Endothelial cell of umbilical vein (primary cell): Measurements from ENCODE around the gene FKBP2. TPM values are rescaled to one million over a fixed set of nuclear protein-coding genes. Genes with fewer than 3 reads are reported as not detected.

ENCODE experiments used
- BruUV-seq: library from RNA; stranded (reverse); fragments of 400-500 nt; replicated peaks from 2 replicates; lab custom pipeline; 2021; lab: Mats Ljungman, UMichigan
- CTCF ChIA-PET: fragments of 300-600, 350-600 bp; sonication (Branson Sonifier 250); formaldehyde crosslinking; loops from one replicate; lab custom pipeline; 2021; ENCODE audit warnings: antibody characterized with exemption, inconsistent platforms; lab: Charles Lee
- POLR2A ChIA-PET: fragments of 300-600, 350-600 bp; sonication (Branson Sonifier 250); formaldehyde crosslinking; loops from one replicate; lab custom pipeline; 2021; ENCODE audit warnings: antibody characterized with exemption, inconsistent platforms; lab: Charles Lee
- DNase-seq: peaks from one replicate; pipeline ENCODE4 v3.0.0-alpha.2; 2011; ENCODE audit warnings: low read depth, low spot score
- FAIRE-seq: peaks from 2 replicates; lab custom pipeline; 2011; peaks lifted over from hg19 to GRCh38; lab: Jason Lieb, UNC
- H2AFZ ChIP-seq: 2 replicates; pipeline ENCODE4 v1.6.0; 2012; ENCODE audit warnings: low read depth, low read length, control low read depth, inconsistent platforms
- H3K27ac ChIP-seq: 2 replicates; pipeline ENCODE4 v1.5.1; 2011; ENCODE audit warnings: low read depth, mild to moderate bottlenecking, control low read depth, low read length, moderate library complexity; ENCODE audit not compliant: insufficient read depth
- H3K27me3 ChIP-seq, 2 experiments: 2 replicates each; pipeline versions ENCODE4 v1.6.0 to v1.6.1; 2011; ENCODE audit warnings: low read length in 2 of 2, mixed read lengths in 1 of 2; ENCODE audit not compliant: control insufficient read depth in 2 of 2, insufficient read depth in 2 of 2
- H3K36me3 ChIP-seq, 2 experiments: 2 replicates in 1 of 2; 3 replicates in 1 of 2; pipeline ENCODE4 v1.5.1; 2011; ENCODE audit warnings: low read length in 2 of 2, mild to moderate bottlenecking in 1 of 2, moderate library complexity in 1 of 2; ENCODE audit not compliant: control insufficient read depth in 2 of 2, insufficient read depth in 2 of 2; ENCODE audit errors: extremely low read depth in 1 of 2
- H3K4me1 ChIP-seq: 3 replicates; pipeline ENCODE4 v1.5.1; 2011; ENCODE audit warnings: mild to moderate bottlenecking, low read length; ENCODE audit not compliant: control insufficient read depth, insufficient read depth; ENCODE audit errors: extremely low read depth
- H3K4me2 ChIP-seq: 2 replicates; pipeline ENCODE4 v1.6.1; 2011; ENCODE audit warnings: low read length, control low read depth, mixed read lengths; ENCODE audit not compliant: insufficient read depth
- H3K4me3 ChIP-seq, 3 experiments: fragments of 200-600 bp in 1 of 3; sonication (generic), shearing (Covaris generic) in 1 of 3; replicated peaks in 1 of 3; 2 replicates each; pipeline ENCODE4 v1.5.1; 2011 to 2016; ENCODE audit warnings: control low read depth in 3 of 3, low read length in 3 of 3, mild to moderate bottlenecking in 2 of 3, inconsistent platforms in 1 of 3, low read depth in 1 of 3, moderate library complexity in 1 of 3; ENCODE audit not compliant: insufficient read depth in 1 of 3
- H3K79me2 ChIP-seq: 2 replicates; pipeline ENCODE4 v1.6.0; 2012; ENCODE audit warnings: low read length, inconsistent platforms; ENCODE audit not compliant: control insufficient read depth, insufficient read depth
- H3K9ac ChIP-seq: replicated peaks from 2 replicates; pipeline ENCODE3; 2011; ENCODE audit warnings: low read length, control low read depth; ENCODE audit not compliant: insufficient read depth; ENCODE audit errors: extremely low read depth
- H3K9me1 ChIP-seq: replicated peaks from 3 replicates; pipeline ENCODE4 v1.6.0; 2011; ENCODE audit warnings: mild to moderate bottlenecking, low read length; ENCODE audit not compliant: control insufficient read depth, insufficient read depth; ENCODE audit errors: extremely low read depth
- H3K9me3 ChIP-seq: replicated peaks from 2 replicates; pipeline ENCODE4 v1.5.1; 2012; ENCODE audit warnings: low read length, inconsistent platforms; ENCODE audit not compliant: control insufficient read depth, insufficient read depth
- H4K20me1 ChIP-seq: replicated peaks from 2 replicates; pipeline ENCODE3; 2011; ENCODE audit warnings: mild to moderate bottlenecking, low read length; ENCODE audit not compliant: control insufficient read depth, insufficient read depth; ENCODE audit errors: extremely low read depth
- CTCF ChIP-seq, 2 donors: IDR thresholded peaks; 1 replicate in 1 of 2; 2 replicates in 1 of 2; pipeline ENCODE4 v1.5.1; 2011; ENCODE audit warnings: low read length in 2 of 2, mild to moderate bottlenecking in 2 of 2, moderate library complexity in 2 of 2, control low read depth in 1 of 2, inconsistent platforms in 1 of 2, low read depth in 1 of 2; ENCODE audit not compliant: insufficient read depth in 1 of 2; ENCODE audit errors: extremely low read depth in 1 of 2
- EZH2 ChIP-seq: IDR thresholded peaks from 2 replicates; pipeline ENCODE4 v1.6.1; 2012; ENCODE audit warnings: borderline replicate concordance, low read depth, mild to moderate bottlenecking, moderate library complexity, low read length, inconsistent platforms; ENCODE audit not compliant: severe bottlenecking
- FOS ChIP-seq: IDR thresholded peaks from 2 replicates; pipeline ENCODE4 v1.6.1; 2011; ENCODE audit warnings: mild to moderate bottlenecking, low read length, moderate library complexity, borderline replicate concordance; ENCODE audit not compliant: insufficient read depth
- GATA2 ChIP-seq: IDR thresholded peaks from 2 replicates; pipeline ENCODE4 v1.7.0; 2011; ENCODE audit warnings: low read depth, mild to moderate bottlenecking, moderate library complexity, mixed read lengths, low read length; ENCODE audit not compliant: insufficient read length, insufficient read depth
- JUN ChIP-seq: IDR thresholded peaks from 2 replicates; pipeline ENCODE4 v1.6.1; 2011; ENCODE audit warnings: borderline replicate concordance, low read depth; ENCODE audit not compliant: insufficient read length, insufficient read depth
- MAX ChIP-seq: IDR thresholded peaks from 2 replicates; pipeline ENCODE4 v1.6.1; 2011; ENCODE audit not compliant: insufficient read depth, insufficient read length
- MYC ChIP-seq: IDR thresholded peaks from one replicate; pipeline ENCODE4 v1.6.1; 2011; ENCODE audit warnings: mild to moderate bottlenecking, low read depth, low read length
- POLR2A ChIP-seq: IDR thresholded peaks from 2 replicates; pipeline ENCODE4 v1.6.1; 2012; ENCODE audit warnings: low read depth, mild to moderate bottlenecking, control low read depth, low read length
- POLR2AphosphoS5 ChIP-seq: IDR thresholded peaks from 2 replicates; pipeline ENCODE4 v1.6.1; 2012; ENCODE audit warnings: low read depth, mild to moderate bottlenecking, control low read depth, low read length, moderate library complexity; ENCODE audit not compliant: insufficient read depth
- dilution Hi-C: fragments of 300-500 bp; cut with MboI; formaldehyde crosslinking; loops from one replicate; pipeline ENCODE4 v1.15.0; 2019; ENCODE audit warnings: low sequenced_read_pairs; ENCODE audit not compliant: extremely low pct_ligation_motif_present
- intact Hi-C: fragments of 100-400 bp; cut with micrococcal nuclease; formaldehyde crosslinking; loops from one replicate; pipeline ENCODE4 v1.10.0; 2022
- polyA plus RNA-seq, 4 experiments: library from polyadenylated mRNA; depleted of rRNA in 3 of 4; stranded (reverse) in 3 of 4; unstranded in 1 of 4; fragments of >200 nt; gene quantifications; 2 replicates each; pipeline versions ENCODE4 v1.2.1 to v1.2.3, GENCODE V29; 2011 to 2012; ENCODE audit warnings: missing spikeins in 1 of 4
- total RNA-seq: library from RNA; stranded (reverse); gene quantifications from 2 replicates; pipeline ENCODE4 v1.2.3, GENCODE V29; 2021

Gene FKBP2
- total and polyA plus RNA-seq, 2 donors (not counting 3 experiments of a cell fraction or from before 2014, with no cell fraction given): 48.5 to 74.4 TPM

GRCh38 chr11:64247729-64248531 lies 7.0 kb downstream of the FKBP2 start:
- Histone ChIP-seq H3K9me3 (no peaks in the 10 kb centered on the region), H3K36me3 (peaks cover 0 to 12% of the 10 kb centered on the region in 2 experiments), H3K4me1 (peaks cover 30% of the 10 kb centered on the region), H3K9ac (no peak overlapping the region), H3K27me3 (no peaks in the 10 kb centered on the region), H3K4me2 (peak overlapping the region; percentile 89), H3K4me3 (peak overlapping the region in 2 of 3 experiments; percentile 17 to 78), H3K27ac (no peak overlapping the region), H2AFZ (peak overlapping the region; percentile 35), H4K20me1 (no peaks in the 10 kb centered on the region), H3K79me2 (peaks cover 43% of the 10 kb centered on the region), H3K9me1 (no peaks in the 10 kb centered on the region)
- TF ChIP-seq EZH2 (no peak), FOS (no peak), MYC (no peak), MAX (no peak), CTCF (IDR thresholded peaks at IDR 0.05; ENCODE audit: extremely low read depth in 1 of 2, insufficient read depth in 1 of 2, low read depth in 1 of 2, low read length in 2 of 2) (no peak), GATA2 (no peak), POLR2A (no peak), JUN (no peak), POLR2AphosphoS5 (no peak)
- peak; percentile 21 for FAIRE-seq
- ChIA-PET CTCF (interaction anchor here (0.7 to 4.7 kb wide), 6 partner anchors 22 to 84 kb away, joined by 3 to 60 read pairs (median 5); no protein-coding TSS in a partner anchor), POLR2A (no interaction called here)
- no peak for DNase-seq
- no TSS peak for BruUV-seq
- intact Hi-C loops: loop anchor here (1.0 to 2.0 kb wide), 2 partner anchors 21 to 37 kb away; partner anchors contain the start of genes BAD and GPR137
- dilution Hi-C loops: no loop called here
